Left forelimb (tissue), 1 donor: ENCODE results near the gene PHLDA1.
"Not testable (repeated sequence)": the region's sequence is repeated elsewhere in the genome, so short reads cannot be mapped to it uniquely, and the experiment has no call there.

Experiments
- DNase-seq: peaks from one replicate; pipeline ENCODE4 v3.0.0-alpha.2; 2018; ENCODE audit warnings: low spot score

Gene PHLDA1

GRCh38 chr12:75984577-75985182 lies 46.9 kb downstream of the PHLDA1 start:
- DNase-seq: no peak

- not testable (repeated sequence) for DNase-seq
Observed at GRCh38 chr12:75983851-75984250, 47.7 kb downstream of the PHLDA1 start.

GRCh38 chr12:75982979-75983660 lies 48.5 kb downstream of the PHLDA1 start:
- no peak for DNase-seq

- no peak for DNase-seq
Observed at GRCh38 chr12:75982169-75982564, 49.4 kb downstream of the PHLDA1 start.

GRCh38 chr12:75981247-75982168 lies 50.1 kb downstream of the PHLDA1 start:
- no peak for DNase-seq

GRCh38 chr12:75979181-75979580 lies 52.4 kb downstream of the PHLDA1 start:
- no peak for DNase-seq

GRCh38 chr12:75978677-75979076 lies 52.9 kb downstream of the PHLDA1 start:
- DNase-seq: no peak

- DNase-seq: no peak
Observed at GRCh38 chr12:75977952-75978671, 53.5 kb downstream of the PHLDA1 start.

- DNase-seq: no peak
Observed at GRCh38 chr12:75977590-75977951, 54.0 kb downstream of the PHLDA1 start.

GRCh38 chr12:75976913-75977312 lies 54.7 kb downstream of the PHLDA1 start:
- DNase-seq: no peak

- no peak for DNase-seq
Observed at GRCh38 chr12:75976113-75976512, 55.5 kb downstream of the PHLDA1 start.

GRCh38 chr12:75975702-75976101 lies 55.9 kb downstream of the PHLDA1 start:
- DNase-seq: no peak
